Sigmoid colon (tissue), 7 donors: Measurements from ENCODE around the gene PCDHA10. TPM values are rescaled to one million over a fixed set of nuclear protein-coding genes. Genes with fewer than 3 reads are reported as not detected.
"Not testable (repeated sequence)": the region's sequence is repeated elsewhere in the genome, so short reads cannot be mapped to it uniquely, and the experiment has no call there.

Experiments used
- DNase-seq: peaks from one replicate; pipeline ENCODE4 v3.0.0-alpha.2; 2019
- H3K27ac ChIP-seq, 4 donors: fragments of 200-600 bp; sonication (generic); one replicate each; pipeline ENCODE4 v1.5.1; 2016 to 2019; ENCODE audit warnings: mild to moderate bottlenecking in 1 of 4
- H3K27me3 ChIP-seq, 3 donors: fragments of 200-600 bp; sonication (generic); one replicate each; pipeline ENCODE4 v1.5.1; 2019; ENCODE audit warnings: mild to moderate bottlenecking in 1 of 3
- H3K36me3 ChIP-seq, 4 donors: fragments of 200-600 bp; sonication (generic); one replicate each; pipeline ENCODE4 v1.5.1; 2016 to 2019
- H3K4me1 ChIP-seq, 4 donors: fragments of 200-600 bp; sonication (generic); one replicate each; pipeline ENCODE4 v1.5.1; 2017 to 2019
- H3K4me3 ChIP-seq, 4 donors: fragments of 200-600 bp; sonication (generic); one replicate each; pipeline ENCODE4 v1.5.1; 2017 to 2019; ENCODE audit warnings: mild to moderate bottlenecking in 2 of 4, moderate library complexity in 1 of 4
- H3K9me3 ChIP-seq, 4 donors: fragments of 200-600 bp in 3 of 4; sonication (generic) in 3 of 4; one replicate each; pipeline versions ENCODE4 v1.5.1 to v1.6.1; 2013 to 2019
- EP300 ChIP-seq, 4 donors: sonication (generic); formaldehyde crosslinking; IDR thresholded peaks; one replicate each; pipeline ENCODE4 v1.6.1; 2017; ENCODE audit warnings: antibody characterized with exemption in 4 of 4
- POLR2A ChIP-seq, 2 donors: fragments of 450-650 bp; IDR thresholded peaks; one replicate each; pipeline ENCODE4 v1.6.1; 2016; ENCODE audit warnings: antibody characterized with exemption in 2 of 2, mild to moderate bottlenecking in 2 of 2, moderate library complexity in 2 of 2
- POLR2AphosphoS5 ChIP-seq, 4 donors: sonication (generic); formaldehyde crosslinking; IDR thresholded peaks; one replicate each; pipeline ENCODE4 v1.6.1; 2017; ENCODE audit warnings: antibody characterized with exemption in 4 of 4
- WGBS, 2 donors: extraction: QIAGEN DNeasy Blood & Tissue Kit; methylation state at CpG; one replicate each; pipeline ENCODE4 v1.1.7; 2013; 5-methylcytosine and 5-hydroxymethylcytosine counted together
- intact Hi-C: fragments of 100-400 bp; cut with DNase I; formaldehyde crosslinking; loops from one replicate; pipeline ENCODE4 v1.15.1; 2023
- polyA plus RNA-seq, 3 donors: library from polyadenylated mRNA; stranded (reverse); fragments of 200-250 nt; gene quantifications; one replicate each; pipeline ENCODE4 v1.2.3, GENCODE V29; 2013
- total RNA-seq, 4 donors: library from RNA; depleted of rRNA; stranded (reverse); fragments of >200 nt; gene quantifications; one replicate each; pipeline ENCODE4 v1.1.0, GENCODE V29; 2016
- TF ChIP-seq, protein P1 (sequence below), 4 experiments: fragments of 450-650 bp in 3 of 4; fragments of 200-600 bp in 1 of 4; IDR thresholded peaks; one replicate each; pipeline ENCODE4 v1.5.1; 2016 to 2019; ENCODE audit warnings: antibody characterized with exemption in 4 of 4, mild to moderate bottlenecking in 3 of 4, moderate library complexity in 2 of 4
- donor health status: healthy with polysubstance abuse.
- donor health status: Bipolar disorder and iron deficiency.
- donor health status: healthy.

PCDHA10 gene
- total and polyA plus RNA-seq, 7 donors = 0.03 to 2.5 (median 0.66) TPM; not detected in 2

DNA sequence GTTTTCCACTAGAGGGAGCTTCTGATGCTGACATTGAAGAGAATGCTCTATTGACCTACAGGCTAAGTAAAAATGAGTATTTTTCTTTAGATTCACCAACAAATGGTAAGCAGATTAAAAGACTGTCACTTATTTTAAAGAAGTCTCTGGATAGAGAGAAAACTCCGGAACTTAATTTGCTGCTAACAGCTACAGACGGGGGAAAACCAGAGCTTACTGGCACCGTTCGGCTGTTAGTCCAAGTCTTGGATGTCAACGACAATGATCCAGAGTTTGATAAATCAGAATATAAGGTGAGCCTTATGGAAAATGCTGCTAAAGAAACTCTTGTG, 13.8 kb downstream of the PCDHA10 start:
- no peaks in the 10 kb centered on the region for H3K36me3 ChIP-seq
- 60 to 66% methylated on average over 5 of the region's 5 CpGs for WGBS, 2 donors
- peaks cover 12 to 24% (median 16%) of the 10 kb centered on the region in 4 donors for H3K9me3 ChIP-seq
- intact Hi-C loops = no loop called here
- no peak for DNase-seq
- H3K27me3 ChIP-seq = peaks cover 0 to 53% (median 18%) of the 10 kb centered on the region in 3 donors
- no peak overlapping the region for H3K27ac ChIP-seq
- no peaks in the 10 kb centered on the region for H3K4me1 ChIP-seq
- H3K4me3 ChIP-seq = peak overlapping the region in 1 of 4 donors; percentile 12
- no peak for TF ChIP-seq POLR2AphosphoS5 (IDR thresholded peaks at IDR 0.05)
- TF ChIP-seq POLR2A (IDR thresholded peaks at IDR 0.05) = no peak
- no peak for TF ChIP-seq EP300 (IDR thresholded peaks at IDR 0.05)
- TF ChIP-seq, protein P1, sequence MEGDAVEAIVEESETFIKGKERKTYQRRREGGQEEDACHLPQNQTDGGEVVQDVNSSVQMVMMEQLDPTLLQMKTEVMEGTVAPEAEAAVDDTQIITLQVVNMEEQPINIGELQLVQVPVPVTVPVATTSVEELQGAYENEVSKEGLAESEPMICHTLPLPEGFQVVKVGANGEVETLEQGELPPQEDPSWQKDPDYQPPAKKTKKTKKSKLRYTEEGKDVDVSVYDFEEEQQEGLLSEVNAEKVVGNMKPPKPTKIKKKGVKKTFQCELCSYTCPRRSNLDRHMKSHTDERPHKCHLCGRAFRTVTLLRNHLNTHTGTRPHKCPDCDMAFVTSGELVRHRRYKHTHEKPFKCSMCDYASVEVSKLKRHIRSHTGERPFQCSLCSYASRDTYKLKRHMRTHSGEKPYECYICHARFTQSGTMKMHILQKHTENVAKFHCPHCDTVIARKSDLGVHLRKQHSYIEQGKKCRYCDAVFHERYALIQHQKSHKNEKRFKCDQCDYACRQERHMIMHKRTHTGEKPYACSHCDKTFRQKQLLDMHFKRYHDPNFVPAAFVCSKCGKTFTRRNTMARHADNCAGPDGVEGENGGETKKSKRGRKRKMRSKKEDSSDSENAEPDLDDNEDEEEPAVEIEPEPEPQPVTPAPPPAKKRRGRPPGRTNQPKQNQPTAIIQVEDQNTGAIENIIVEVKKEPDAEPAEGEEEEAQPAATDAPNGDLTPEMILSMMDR (IDR thresholded peaks at IDR 0.05) = no peak

DNA sequence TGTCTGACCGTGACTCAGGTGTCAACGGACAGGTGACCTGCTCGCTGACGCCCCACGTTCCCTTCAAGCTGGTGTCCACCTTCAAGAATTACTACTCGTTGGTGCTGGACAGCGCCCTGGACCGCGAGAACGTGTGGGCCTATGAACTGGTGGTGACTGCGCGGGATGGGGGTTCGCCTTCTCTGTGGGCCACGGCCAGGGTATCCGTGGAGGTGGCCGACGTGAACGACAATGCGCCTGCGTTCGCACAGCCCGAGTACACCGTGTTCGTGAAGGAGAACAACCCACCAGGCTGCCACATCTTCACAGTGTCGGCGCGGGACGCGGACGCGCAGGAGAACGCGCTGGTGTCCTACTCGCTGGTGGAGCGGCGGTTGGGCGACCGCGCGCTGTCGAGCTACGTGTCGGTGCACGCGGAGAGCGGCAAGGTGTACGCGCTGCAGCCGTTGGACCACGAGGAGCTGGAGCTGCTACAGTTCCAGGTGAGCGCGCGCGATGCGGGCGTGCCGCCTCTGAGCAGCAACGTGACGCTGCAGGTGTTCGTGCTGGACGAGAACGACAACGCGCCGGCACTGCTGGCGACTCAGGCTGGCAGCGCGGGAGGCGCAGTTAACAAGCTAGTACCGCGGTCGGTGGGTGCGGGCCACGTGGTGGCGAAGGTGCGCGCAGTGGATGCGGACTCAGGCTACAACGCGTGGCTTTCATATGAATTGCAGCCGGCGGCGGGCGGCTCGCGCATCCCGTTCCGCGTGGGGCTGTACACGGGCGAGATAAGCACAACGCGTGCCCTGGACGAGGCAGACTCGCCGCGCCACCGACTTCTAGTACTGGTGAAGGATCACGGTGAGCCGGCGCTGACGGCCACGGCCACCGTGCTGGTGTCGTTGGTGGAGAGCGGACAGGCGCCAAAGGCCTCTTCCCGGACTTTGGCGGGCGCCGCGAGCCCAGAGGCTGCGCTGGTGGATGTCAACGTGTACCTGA, 14.8 kb downstream of the PCDHA10 start:
- Histone ChIP-seq H3K27ac (no peak overlapping the region), H3K9me3 (peaks cover 12 to 28% (median 17%) of the 10 kb centered on the region in 4 donors), H3K4me1 (no peaks in the 10 kb centered on the region), H3K36me3 (no peaks in the 10 kb centered on the region), H3K27me3 (peaks cover 0 to 63% (median 18%) of the 10 kb centered on the region in 3 donors), H3K4me3 (no peak overlapping the region)
- DNase-seq = no peak
- intact Hi-C loops = no loop called here
- 59 to 81% methylated on average over 114 of the region's 114 CpGs for WGBS, 2 donors
- TF ChIP-seq POLR2A (IDR thresholded peaks at IDR 0.05) (no peak), POLR2AphosphoS5 (IDR thresholded peaks at IDR 0.05) (no peak), EP300 (IDR thresholded peaks at IDR 0.05) (no peak)
- TF ChIP-seq, protein P1 (IDR thresholded peaks at IDR 0.05) = no peak

DNA sequence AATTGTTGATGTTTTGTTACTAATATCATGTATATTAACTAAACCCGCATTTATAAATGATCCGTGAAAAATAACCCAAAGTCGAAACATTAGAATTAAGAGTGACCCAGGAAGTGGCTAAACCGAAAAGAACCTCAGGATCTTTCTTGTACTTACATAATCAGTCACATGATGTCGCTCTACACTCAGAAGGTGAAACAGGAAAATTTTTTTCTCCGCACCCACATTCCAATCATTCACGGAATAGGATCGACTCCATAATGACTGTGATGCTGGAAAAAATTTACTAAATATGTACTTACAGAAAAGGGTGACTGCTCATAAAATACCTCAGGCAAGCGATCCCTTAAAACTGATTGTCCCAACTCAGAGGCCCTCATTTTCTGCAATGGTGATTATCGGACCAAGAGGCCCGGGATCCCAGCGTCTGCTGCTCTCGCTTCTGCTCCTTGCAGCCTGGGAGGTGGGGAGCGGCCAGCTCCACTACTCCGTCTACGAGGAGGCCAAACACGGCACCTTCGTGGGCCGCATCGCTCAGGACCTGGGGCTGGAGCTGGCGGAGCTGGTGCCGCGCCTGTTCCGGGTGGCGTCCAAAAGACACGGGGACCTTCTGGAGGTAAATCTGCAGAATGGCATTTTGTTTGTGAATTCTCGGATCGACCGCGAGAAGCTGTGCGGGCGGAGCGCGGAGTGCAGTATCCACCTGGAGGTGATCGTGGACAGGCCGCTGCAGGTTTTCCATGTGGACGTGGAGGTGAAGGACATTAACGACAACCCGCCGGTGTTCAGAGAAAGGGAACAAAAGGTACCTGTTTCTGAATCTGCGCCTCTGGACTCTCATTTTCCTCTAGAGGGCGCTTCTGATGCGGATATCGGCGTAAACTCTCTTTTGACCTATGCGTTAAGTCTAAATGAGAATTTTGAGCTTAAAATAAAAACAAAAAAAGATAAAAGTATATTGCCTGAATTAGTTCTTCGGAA, 19.7 kb downstream of the PCDHA10 start, which contains the start of gene PCDHA12:
Gene PCDHA12, plus strand, starts transcription at position 224 of the 981 bp plus-strand sequence. Its CDS starts 165 bp downstream, at position 389.
- H3K27me3 ChIP-seq = peaks cover 0 to 83% (median 4%) of the 10 kb centered on the region in 3 donors
- H3K4me3 ChIP-seq = no peak within 1 kb of the TSS
- no peaks in the 10 kb centered on the region for H3K4me1 ChIP-seq
- no peaks in the 10 kb centered on the region for H3K36me3 ChIP-seq
- WGBS, 2 donors = 24 to 53% methylated on average over 47 of the region's 47 CpGs
- H3K9me3 ChIP-seq = peaks cover 16 to 30% (median 20%) of the 10 kb centered on the region in 4 donors
- intact Hi-C loops = no loop called here
- DNase-seq = no peak
- TF ChIP-seq POLR2A (IDR thresholded peaks at IDR 0.05) (no peak), POLR2AphosphoS5 (IDR thresholded peaks at IDR 0.05) (no peak), EP300 (IDR thresholded peaks at IDR 0.05) (no peak)
- TF ChIP-seq, protein P1 (IDR thresholded peaks at IDR 0.05) = no peak
- H3K27ac ChIP-seq = peak within 1 kb of the TSS in 1 of 4 donors; percentile 36

DNA sequence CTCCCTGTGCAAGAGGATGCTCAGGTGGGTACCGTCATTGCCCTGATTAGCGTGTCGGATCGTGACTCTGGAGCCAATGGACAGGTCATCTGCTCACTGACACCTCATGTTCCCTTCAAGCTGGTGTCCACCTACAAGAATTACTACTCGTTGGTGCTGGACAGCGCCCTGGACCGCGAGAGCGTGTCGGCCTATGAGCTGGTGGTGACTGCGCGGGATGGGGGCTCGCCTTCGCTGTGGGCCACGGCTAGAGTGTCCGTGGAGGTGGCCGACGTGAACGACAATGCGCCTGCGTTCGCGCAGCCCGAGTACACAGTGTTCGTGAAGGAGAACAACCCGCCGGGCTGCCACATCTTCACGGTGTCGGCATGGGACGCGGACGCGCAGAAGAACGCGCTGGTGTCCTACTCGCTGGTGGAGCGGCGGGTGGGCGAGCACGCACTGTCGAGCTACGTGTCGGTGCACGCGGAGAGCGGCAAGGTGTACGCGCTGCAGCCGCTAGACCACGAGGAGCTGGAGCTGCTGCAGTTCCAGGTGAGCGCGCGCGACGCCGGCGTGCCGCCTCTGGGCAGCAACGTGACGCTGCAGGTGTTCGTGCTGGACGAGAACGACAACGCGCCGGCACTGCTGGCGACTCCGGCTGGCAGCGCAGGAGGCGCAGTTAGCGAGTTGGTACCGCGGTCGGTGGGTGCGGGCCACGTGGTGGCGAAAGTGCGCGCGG, 21.0 kb downstream of the PCDHA10 start:
- H3K4me1 ChIP-seq, DNase-seq, H3K4me3 ChIP-seq, intact Hi-C loops, H3K27ac ChIP-seq, H3K36me3 ChIP-seq: not testable (repeated sequence)
- peaks cover 0 to 85% (median 5%) of the 10 kb centered on the region in 3 donors for H3K27me3 ChIP-seq
- 52 to 81% methylated on average over 80 of the region's 80 CpGs for WGBS, 2 donors
- H3K9me3 ChIP-seq = peaks cover 8 to 25% (median 14%) of the 10 kb centered on the region in 4 donors
